Glutamatergic neuron (in vitro differentiated cells): ENCODE measurements around the gene BMP8B. TPM values are rescaled to one million over a fixed set of nuclear protein-coding genes. Genes with fewer than 3 reads are reported as not detected.
"Not testable (repeated sequence)": the region's sequence is repeated elsewhere in the genome, so short reads cannot be mapped to it uniquely, and the experiment has no call there.

Experiments
- DNase-seq: peaks from one replicate; pipeline ENCODE4 v3.0.0; 2022
- H3K27ac Mint-ChIP-seq: one replicate; pipeline ENCODE4 v1.8.0; 2020; ENCODE audit warnings: mild to moderate bottlenecking, mixed read lengths, inconsistent platforms; ENCODE audit not compliant: unreplicated experiment
- H3K27me3 Mint-ChIP-seq: one replicate; pipeline ENCODE4 v1.8.0; 2020; ENCODE audit warnings: mild to moderate bottlenecking, moderate library complexity, mixed read lengths, inconsistent platforms; ENCODE audit not compliant: unreplicated experiment
- H3K36me3 Mint-ChIP-seq: one replicate; pipeline ENCODE4 v1.8.0; 2020; ENCODE audit warnings: mild to moderate bottlenecking, mixed read lengths, inconsistent platforms; ENCODE audit not compliant: unreplicated experiment
- H3K4me1 Mint-ChIP-seq: one replicate; pipeline ENCODE4 v1.8.0; 2020; ENCODE audit warnings: mild to moderate bottlenecking, low read depth, mixed read lengths, inconsistent platforms; ENCODE audit not compliant: unreplicated experiment
- H3K4me3 Mint-ChIP-seq: one replicate; pipeline ENCODE4 v1.8.0; 2020; ENCODE audit warnings: mild to moderate bottlenecking, mixed read lengths, inconsistent platforms; ENCODE audit not compliant: unreplicated experiment
- H3K9me3 Mint-ChIP-seq: one replicate; pipeline ENCODE4 v1.8.0; 2020; ENCODE audit warnings: mild to moderate bottlenecking, moderate library complexity, mixed read lengths, inconsistent platforms; ENCODE audit not compliant: unreplicated experiment
- CTCF ChIP-seq: fragments of 200-600 bp; sonication (generic); IDR thresholded peaks from one replicate; pipeline ENCODE4 v1.5.0; 2021; ENCODE audit not compliant: partially characterized antibody, unreplicated experiment
- total RNA-seq: library from RNA; stranded (reverse); fragmentation: NEBNext Ultra II Directional; extraction: Animal tissue kit (Norgen Biotek cat#: 25700); gene quantifications from one replicate; pipeline ENCODE4 v1.2.1, GENCODE V29; 2021; ENCODE audit not compliant: unreplicated experiment

The BMP8B gene
- total RNA-seq, 1 donor from 2014 or later: 0.12 TPM

GRCh38 chr1:39833621-39834385 lies 45.1 kb upstream of the BMP8B start:
- no peaks in the 10 kb centered on the region for H3K36me3 Mint-ChIP-seq
- TF ChIP-seq CTCF: no peak
- peaks cover 8% of the 10 kb centered on the region for H3K4me1 Mint-ChIP-seq
- no peaks in the 10 kb centered on the region for H3K9me3 Mint-ChIP-seq
- H3K27me3 Mint-ChIP-seq: no peaks in the 10 kb centered on the region
- DNase-seq: no peak
- no peak overlapping the region for H3K4me3 Mint-ChIP-seq
- no peak overlapping the region for H3K27ac Mint-ChIP-seq

GRCh38 chr1:39833121-39833520 lies 44.5 kb upstream of the BMP8B start:
- Mint-ChIP-seq H3K4me1 (peaks cover 6% of the 10 kb centered on the region), H3K9me3 (no peaks in the 10 kb centered on the region), H3K4me3 (no peak overlapping the region), H3K27ac (no peak overlapping the region), H3K27me3 (no peaks in the 10 kb centered on the region), H3K36me3 (no peaks in the 10 kb centered on the region)
- DNase-seq: no peak
- no peak for TF ChIP-seq CTCF

GRCh38 chr1:39832294-39832693 lies 43.6 kb upstream of the BMP8B start:
- no peak for DNase-seq
- peaks cover 6% of the 10 kb centered on the region for H3K4me1 Mint-ChIP-seq
- H3K9me3 Mint-ChIP-seq: peaks cover 2% of the 10 kb centered on the region
- no peak overlapping the region for H3K4me3 Mint-ChIP-seq
- no peak overlapping the region for H3K27ac Mint-ChIP-seq
- H3K36me3 Mint-ChIP-seq: no peaks in the 10 kb centered on the region
- no peaks in the 10 kb centered on the region for H3K27me3 Mint-ChIP-seq
- TF ChIP-seq CTCF: no peak

GRCh38 chr1:39829791-39830533 lies 41.3 kb upstream of the BMP8B start:
- H3K36me3 Mint-ChIP-seq: no peaks in the 10 kb centered on the region
- peaks cover 2% of the 10 kb centered on the region for H3K9me3 Mint-ChIP-seq
- H3K4me3 Mint-ChIP-seq: no peak overlapping the region
- no peaks in the 10 kb centered on the region for H3K27me3 Mint-ChIP-seq
- no peak for DNase-seq
- peaks cover 6% of the 10 kb centered on the region for H3K4me1 Mint-ChIP-seq
- no peak overlapping the region for H3K27ac Mint-ChIP-seq
- no peak for TF ChIP-seq CTCF

GRCh38 chr1:39828734-39829133 lies 40.1 kb upstream of the BMP8B start:
- no peak for DNase-seq
- H3K4me1 Mint-ChIP-seq: peaks cover 6% of the 10 kb centered on the region

GRCh38 chr1:39828255-39828654 lies 39.6 kb upstream of the BMP8B start:
- not testable (repeated sequence) for H3K9me3 Mint-ChIP-seq, H3K4me1 Mint-ChIP-seq, H3K27me3 Mint-ChIP-seq, DNase-seq, H3K36me3 Mint-ChIP-seq, H3K27ac Mint-ChIP-seq, H3K4me3 Mint-ChIP-seq

More at GRCh38 chr1:39828734-39829133, 40.1 kb upstream of the BMP8B start:
- Mint-ChIP-seq H3K36me3 (no peaks in the 10 kb centered on the region), H3K27me3 (no peaks in the 10 kb centered on the region), H3K9me3 (peaks cover 2% of the 10 kb centered on the region), H3K27ac (no peak overlapping the region), H3K4me3 (no peak overlapping the region)
- TF ChIP-seq CTCF: no peak
